ENCODE data around the gene TTC21B.

Gene TTC21B

GRCh38 chr2:165897726-165898125 is 55.9 kb downstream of the TTC21B start:
- TF ChIP-seq CTCF (IDR thresholded peaks at IDR 0.05; ENCODE audit: low read depth, low read length, missing control alignments) = no peak
- H3K27ac ChIP-seq = no peak overlapping the region
- H3K27me3 ChIP-seq (replicated peaks) = no peaks in the 10 kb centered on the region
- no peak overlapping the region for H3K4me3 ChIP-seq (ENCODE audit: low read depth, low read length)
- DNase-seq = no peak
- peaks cover 10% of the 10 kb centered on the region for H3K36me3 ChIP-seq (replicated peaks)
- in situ Hi-C loops (cut with HindIII; ENCODE audit: low pct_ligation_motif_present, low sequenced_read_pairs) = no loop called here

DNA sequence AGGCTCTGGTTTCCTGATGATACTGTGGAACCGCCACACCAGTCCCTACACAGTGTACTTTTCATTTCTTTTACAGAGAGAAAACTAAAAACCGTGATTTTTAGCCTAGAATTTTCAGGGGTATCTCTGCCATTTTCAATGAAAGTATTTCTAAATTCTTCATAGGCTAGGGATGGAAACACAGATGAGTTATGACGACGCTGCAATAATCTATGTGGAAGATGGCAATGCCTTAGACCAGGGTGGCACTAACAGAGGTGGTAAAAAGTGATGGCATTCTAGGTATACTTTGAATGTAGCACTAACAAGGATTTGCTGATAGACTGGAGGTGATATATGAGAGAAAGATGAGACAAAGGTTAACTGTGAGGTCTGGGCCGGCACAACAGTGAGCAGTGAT is 56.5 kb downstream of the TTC21B start:
- no peak overlapping the region for H3K27ac ChIP-seq
- H3K4me3 ChIP-seq (ENCODE audit: low read depth, low read length) = no peak overlapping the region
- H3K27me3 ChIP-seq (replicated peaks) = no peaks in the 10 kb centered on the region
- no peak for DNase-seq
- TF ChIP-seq CTCF (IDR thresholded peaks at IDR 0.05; ENCODE audit: low read depth, low read length, missing control alignments) = no peak
- in situ Hi-C loops (cut with HindIII; ENCODE audit: low pct_ligation_motif_present, low sequenced_read_pairs) = no loop called here
- H3K36me3 ChIP-seq (replicated peaks) = peaks cover 10% of the 10 kb centered on the region

DNA sequence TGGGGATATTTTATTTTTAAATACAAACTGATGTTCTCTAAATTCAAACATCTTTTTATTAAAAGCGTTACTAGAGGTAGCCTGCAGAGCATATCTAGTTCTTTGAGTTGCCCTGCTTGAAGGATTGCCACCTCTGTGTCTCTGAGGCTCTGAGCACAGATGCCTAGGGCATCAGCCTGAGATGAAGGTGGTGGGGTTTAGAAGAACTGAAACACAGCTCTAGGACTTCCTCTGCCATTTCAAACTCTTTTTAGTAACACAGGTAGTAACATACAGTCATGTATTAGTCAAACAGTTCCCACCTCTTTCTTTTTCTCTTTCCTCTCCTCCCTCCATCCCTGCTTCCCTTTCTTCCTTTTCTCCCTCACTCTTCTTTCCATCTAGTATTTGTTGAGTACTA is 57.6 kb downstream of the TTC21B start:
- no peak for DNase-seq
- Histone ChIP-seq H3K27me3 (replicated peaks) (no peaks in the 10 kb centered on the region), H3K36me3 (replicated peaks) (peaks cover 10% of the 10 kb centered on the region), H3K27ac (no peak overlapping the region), H3K4me3 (ENCODE audit: low read depth, low read length) (no peak overlapping the region)
- in situ Hi-C loops (cut with HindIII; ENCODE audit: low pct_ligation_motif_present, low sequenced_read_pairs) = no loop called here
- no peak for TF ChIP-seq CTCF (IDR thresholded peaks at IDR 0.05; ENCODE audit: low read depth, low read length, missing control alignments)

GRCh38 chr2:165893556-165893955 is 60.0 kb downstream of the TTC21B start:
- H3K36me3 ChIP-seq (replicated peaks) = peaks cover 6% of the 10 kb centered on the region
- in situ Hi-C loops (cut with HindIII; ENCODE audit: low pct_ligation_motif_present, low sequenced_read_pairs) = no loop called here

GRCh38 chr2:165892526-165892925 is 61.0 kb downstream of the TTC21B start:
- H3K36me3 ChIP-seq (replicated peaks) = no peaks in the 10 kb centered on the region
- no peak for TF ChIP-seq CTCF (IDR thresholded peaks at IDR 0.05; ENCODE audit: low read depth, low read length, missing control alignments)
- H3K4me3 ChIP-seq (ENCODE audit: low read depth, low read length) = no peak overlapping the region
- H3K27me3 ChIP-seq (replicated peaks) = no peaks in the 10 kb centered on the region
- DNase-seq = no peak
- in situ Hi-C loops (cut with HindIII; ENCODE audit: low pct_ligation_motif_present, low sequenced_read_pairs) = no loop called here
- H3K27ac ChIP-seq = no peak overlapping the region

More at GRCh38 chr2:165893556-165893955, 60.0 kb downstream of the TTC21B start:
- H3K27me3 ChIP-seq (replicated peaks) = no peaks in the 10 kb centered on the region
- no peak overlapping the region for H3K27ac ChIP-seq
- TF ChIP-seq CTCF (IDR thresholded peaks at IDR 0.05; ENCODE audit: low read depth, low read length, missing control alignments) = no peak
- no peak for DNase-seq
- no peak overlapping the region for H3K4me3 ChIP-seq (ENCODE audit: low read depth, low read length)

DNA sequence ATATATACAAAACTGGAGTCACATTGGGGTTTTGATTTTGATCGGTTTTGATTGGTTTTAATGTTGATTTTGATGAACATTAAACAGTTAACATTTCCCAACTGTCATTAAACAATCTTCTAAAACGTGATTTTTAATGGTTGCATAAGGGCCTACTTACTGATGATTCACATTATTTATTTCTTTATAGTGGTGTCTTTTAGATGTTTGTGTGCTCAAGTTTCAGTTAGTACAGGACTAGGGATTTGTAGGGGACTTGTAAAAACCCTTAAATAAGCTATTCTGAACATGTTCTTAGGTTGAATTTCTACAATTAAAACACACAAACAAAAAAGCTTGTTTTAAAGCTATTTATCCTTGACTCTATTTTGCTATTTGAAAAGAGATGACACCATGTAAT is 61.6 kb downstream of the TTC21B start:
- no peak overlapping the region for H3K4me3 ChIP-seq (ENCODE audit: low read depth, low read length)
- TF ChIP-seq CTCF (IDR thresholded peaks at IDR 0.05; ENCODE audit: low read depth, low read length, missing control alignments) = no peak

More for the DNA sequence above, 61.6 kb downstream of the TTC21B start:
- no peak overlapping the region for H3K27ac ChIP-seq
- no peaks in the 10 kb centered on the region for H3K27me3 ChIP-seq (replicated peaks)
- in situ Hi-C loops (cut with HindIII; ENCODE audit: low pct_ligation_motif_present, low sequenced_read_pairs) = no loop called here
- no peak for DNase-seq
- no peaks in the 10 kb centered on the region for H3K36me3 ChIP-seq (replicated peaks)
